H9 (cell line): ENCODE measurements around the gene CSF1R. TPM values are rescaled to one million over a fixed set of nuclear protein-coding genes. Genes with fewer than 3 reads are reported as not detected.

Experiments
- DNase-seq: peaks from one replicate; pipeline ENCODE4 v3.0.0-alpha.2; 2017
- H2AFZ ChIP-seq: one replicate; pipeline ENCODE4 v1.6.1; 2013; ENCODE audit warnings: mild to moderate bottlenecking, low read length, control low read depth, moderate library complexity
- H2AK5ac ChIP-seq: 2 replicates; pipeline ENCODE4 v1.6.1; 2013; ENCODE audit warnings: low read length, control low read depth, mixed read lengths; ENCODE audit not compliant: insufficient read length
- H2BK120ac ChIP-seq: one replicate; pipeline ENCODE4 v1.6.1; 2013; ENCODE audit warnings: low read depth, mild to moderate bottlenecking, low read length, control low read depth, inconsistent platforms; ENCODE audit not compliant: poor library complexity, severe bottlenecking
- H2BK12ac ChIP-seq: 2 replicates; pipeline ENCODE4 v1.6.1; 2013; ENCODE audit warnings: low read length, control low read depth, mixed read lengths, low read depth; ENCODE audit not compliant: insufficient read length
- H2BK15ac ChIP-seq: 2 replicates; pipeline ENCODE4 v1.6.1; 2013; ENCODE audit warnings: low read depth, low read length, control low read depth
- H2BK20ac ChIP-seq: one replicate; pipeline ENCODE4 v1.6.1; 2013; ENCODE audit warnings: low read depth, mild to moderate bottlenecking, low read length, control low read depth, inconsistent platforms; ENCODE audit not compliant: poor library complexity, severe bottlenecking
- H2BK5ac ChIP-seq: 2 replicates; pipeline ENCODE4 v1.6.1; 2013; ENCODE audit warnings: low read length, control low read depth, mixed read lengths; ENCODE audit not compliant: insufficient read length
- H3K14ac ChIP-seq: 2 replicates; pipeline ENCODE4 v1.6.1; 2013; ENCODE audit warnings: low read length, control low read depth; ENCODE audit not compliant: insufficient read depth
- H3K18ac ChIP-seq: 2 replicates; pipeline ENCODE4 v1.6.1; 2013; ENCODE audit warnings: low read depth, mild to moderate bottlenecking, mixed read lengths, low read length, control low read depth; ENCODE audit not compliant: insufficient read length
- H3K23ac ChIP-seq: 2 replicates; pipeline ENCODE4 v1.6.1; 2013; ENCODE audit warnings: low read length, control low read depth, mixed read lengths, low read depth; ENCODE audit not compliant: insufficient read length
- H3K23me2 ChIP-seq: 2 replicates; pipeline ENCODE4 v1.6.1; 2013; ENCODE audit warnings: low read depth, mild to moderate bottlenecking, mixed read lengths, low read length, control low read depth; ENCODE audit not compliant: insufficient read length, poor library complexity, severe bottlenecking
- H3K27ac ChIP-seq: 2 replicates; pipeline ENCODE4 v1.5.1; 2013; ENCODE audit warnings: low read length, control low read depth, mixed read lengths, low read depth; ENCODE audit not compliant: insufficient read length
- H3K27me3 ChIP-seq: 2 replicates; pipeline ENCODE4 v1.6.1; 2013; ENCODE audit warnings: low read length, control low read depth, inconsistent platforms; ENCODE audit not compliant: insufficient read depth
- H3K4ac ChIP-seq: 2 replicates; pipeline ENCODE4 v1.6.1; 2013; ENCODE audit warnings: low read depth, mild to moderate bottlenecking, control low read depth, inconsistent platforms, low read length, moderate library complexity
- H3K4me1 ChIP-seq: 2 replicates; pipeline ENCODE4 v1.6.1; 2013; ENCODE audit warnings: low read length, control low read depth, inconsistent platforms; ENCODE audit not compliant: insufficient read depth
- H3K4me2 ChIP-seq: 2 replicates; pipeline ENCODE4 v1.6.1; 2013; ENCODE audit warnings: low read length, control low read depth, mixed read lengths; ENCODE audit not compliant: insufficient read length, insufficient read depth
- H3K56ac ChIP-seq: 2 replicates; pipeline ENCODE4 v1.6.1; 2013; ENCODE audit warnings: low read depth, mild to moderate bottlenecking, mixed read lengths, low read length, control low read depth; ENCODE audit not compliant: insufficient read length
- H3K79me1 ChIP-seq: 2 replicates; pipeline ENCODE4 v1.6.1; 2013; ENCODE audit warnings: low read depth, mild to moderate bottlenecking, moderate library complexity, low read length, control low read depth, inconsistent platforms; ENCODE audit not compliant: insufficient read depth, poor library complexity, severe bottlenecking
- H3K79me2 ChIP-seq: 2 replicates; pipeline ENCODE4 v1.6.1; 2013; ENCODE audit warnings: low read length, control low read depth, inconsistent platforms; ENCODE audit not compliant: insufficient read depth
- H3K9ac ChIP-seq: 2 replicates; pipeline ENCODE4 v1.6.1; 2013; ENCODE audit warnings: low read length, control low read depth, mixed read lengths; ENCODE audit not compliant: insufficient read length; ENCODE audit errors: extremely low read depth
- H3K9me3 ChIP-seq: one replicate; pipeline ENCODE4 v1.6.1; 2013; ENCODE audit warnings: low read depth, low read length, inconsistent platforms; ENCODE audit not compliant: control insufficient read depth
- H3T11ph ChIP-seq: one replicate; pipeline ENCODE4 v1.6.1; 2013; ENCODE audit warnings: mild to moderate bottlenecking, low read length, control low read depth, inconsistent platforms
- H4K20me1 ChIP-seq: one replicate; pipeline ENCODE4 v1.6.1; 2013; ENCODE audit not compliant: control insufficient read depth, insufficient read length, insufficient read depth
- H4K5ac ChIP-seq: 2 replicates; pipeline ENCODE4 v1.6.1; 2013; ENCODE audit warnings: low read depth, mild to moderate bottlenecking, mixed read lengths, low read length, control low read depth; ENCODE audit not compliant: insufficient read length
- H4K8ac ChIP-seq: replicated peaks from 2 replicates; pipeline ENCODE4 v1.6.1; 2013; ENCODE audit warnings: low read length, control low read depth, mixed read lengths, low read depth; ENCODE audit not compliant: insufficient read length
- H4K91ac ChIP-seq: 2 replicates; pipeline ENCODE4 v1.6.1; 2013; ENCODE audit warnings: low read depth, mild to moderate bottlenecking, moderate library complexity, mixed read lengths, low read length, control low read depth; ENCODE audit not compliant: insufficient read length
- H3K27ac Mint-ChIP-seq, 3 experiments: 2 replicates in 2 of 3; 3 replicates in 1 of 3; pipeline ENCODE4 v1.8.0; 2020 to 2021; ENCODE audit warnings: mixed read lengths in 3 of 3, mild to moderate bottlenecking in 1 of 3, moderate library complexity in 1 of 3
- H3K27me3 Mint-ChIP-seq: 2 replicates; pipeline ENCODE4 v1.8.0; 2021; ENCODE audit warnings: low read depth, mild to moderate bottlenecking, moderate library complexity, mixed read lengths
- H3K36me3 Mint-ChIP-seq, 3 experiments: 2 replicates in 2 of 3; 3 replicates in 1 of 3; pipeline ENCODE4 v1.8.0; 2020 to 2021; ENCODE audit warnings: low read depth in 3 of 3, mixed read lengths in 3 of 3; ENCODE audit not compliant: insufficient read depth in 1 of 3
- H3K4me1 Mint-ChIP-seq, 2 experiments: 2 replicates each; pipeline ENCODE4 v1.8.0; 2020; ENCODE audit warnings: mixed read lengths in 2 of 2
- H3K4me3 Mint-ChIP-seq, 2 experiments: 2 replicates in 1 of 2; 3 replicates in 1 of 2; pipeline ENCODE4 v1.8.0; 2020 to 2021; ENCODE audit warnings: mild to moderate bottlenecking in 2 of 2, mixed read lengths in 2 of 2, moderate library complexity in 1 of 2
- H3K9me3 Mint-ChIP-seq, 2 experiments: 2 replicates in 1 of 2; 3 replicates in 1 of 2; pipeline ENCODE4 v1.8.0; 2020; ENCODE audit warnings: mild to moderate bottlenecking in 2 of 2, mixed read lengths in 2 of 2, moderate library complexity in 1 of 2
- WGBS: extraction: QIAGEN DNeasy Blood & Tissue Kit; methylation state at CpG from one replicate; pipeline ENCODE4 v1.1.7; 2013; ENCODE audit warnings: missing lambda C conversion rate, low lambda C conversion rate, mixed read lengths; ENCODE audit not compliant: insufficient read length; ENCODE audit errors: extremely low coverage; 5-methylcytosine and 5-hydroxymethylcytosine counted together
- total RNA-seq: library from RNA; stranded (reverse); gene quantifications from 2 replicates; pipeline ENCODE4 v1.2.1, GENCODE V29; 2021
- TF ChIP-seq, protein P1 (sequence below): fragments of 200-600 bp; sonication (generic); conservative IDR thresholded peaks from 3 replicates; pipeline ENCODE4 v1.8.0; 2021; ENCODE audit warnings: antibody characterized with exemption, mild to moderate bottlenecking

Gene CSF1R
- total RNA-seq, 1 experiment from 2014 or later = 0.13 TPM

DNA sequence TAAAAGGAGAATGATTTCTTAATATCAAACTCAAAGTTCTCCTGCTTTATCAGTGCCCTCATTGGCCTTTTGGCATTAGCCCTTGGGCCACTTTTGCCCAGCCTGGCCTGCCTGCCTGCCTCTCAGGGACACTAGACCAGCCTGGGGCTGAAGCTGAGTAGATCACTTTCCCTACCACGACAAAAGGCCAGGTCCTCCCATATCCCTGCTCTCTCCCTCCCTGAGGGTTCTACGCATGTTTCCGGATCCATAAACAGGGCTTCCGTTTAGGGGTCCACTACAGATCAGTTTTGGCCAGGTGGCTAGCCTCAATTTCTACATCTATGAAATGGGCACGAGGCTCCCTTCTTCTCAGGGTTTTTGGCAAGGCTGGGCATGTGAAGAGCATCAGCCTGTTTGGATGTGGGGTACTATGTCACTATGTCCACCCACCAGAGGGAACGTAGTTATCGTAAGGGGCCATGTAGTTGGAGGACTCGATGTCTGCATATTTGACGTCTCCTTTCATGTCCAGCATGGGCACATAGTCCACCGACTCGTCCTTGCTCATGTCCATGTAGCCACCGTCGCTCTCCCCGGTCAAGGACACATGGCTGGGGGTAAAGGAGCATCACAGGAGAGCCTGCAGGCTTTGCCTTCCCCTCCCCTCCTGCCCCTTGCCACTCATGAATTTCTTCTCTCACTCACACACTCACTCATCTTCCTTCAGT lies 35.2 kb upstream of the CSF1R start:
- no peaks in the 10 kb centered on the region for H3K9me3 Mint-ChIP-seq

More for the DNA sequence above, 35.2 kb upstream of the CSF1R start:
- H2BK15ac ChIP-seq = no peak overlapping the region
- H3K4ac ChIP-seq = no peak overlapping the region
- H3K9me3 ChIP-seq = no peaks in the 10 kb centered on the region
- no peak overlapping the region for H4K5ac ChIP-seq
- H4K20me1 ChIP-seq = no peaks in the 10 kb centered on the region
- no peak overlapping the region for H3K14ac ChIP-seq
- H3K79me2 ChIP-seq = no peaks in the 10 kb centered on the region
- no peak overlapping the region for H3K23ac ChIP-seq
- no peak overlapping the region for H3K27ac ChIP-seq
- H2BK5ac ChIP-seq = no peak overlapping the region
- H3T11ph ChIP-seq = no peak overlapping the region
- H3K36me3 Mint-ChIP-seq = no peaks in the 10 kb centered on the region
- H3K23me2 ChIP-seq = no peaks in the 10 kb centered on the region
- no peak overlapping the region for H3K56ac ChIP-seq
- H3K27me3 Mint-ChIP-seq = peaks cover 10% of the 10 kb centered on the region
- H3K79me1 ChIP-seq = no peaks in the 10 kb centered on the region
- H2AK5ac ChIP-seq = no peak overlapping the region
- H4K91ac ChIP-seq = no peak overlapping the region
- H3K4me2 ChIP-seq = no peak overlapping the region
- no peak overlapping the region for H2AFZ ChIP-seq
- H3K9ac ChIP-seq = no peak overlapping the region
- no peak for DNase-seq
- no peak overlapping the region for H3K4me3 Mint-ChIP-seq
- peaks cover 20 to 31% of the 10 kb centered on the region in 2 experiments for H3K4me1 Mint-ChIP-seq
- no peaks in the 10 kb centered on the region for H3K4me1 ChIP-seq
- H2BK120ac ChIP-seq = no peak overlapping the region
- TF ChIP-seq, protein P1, sequence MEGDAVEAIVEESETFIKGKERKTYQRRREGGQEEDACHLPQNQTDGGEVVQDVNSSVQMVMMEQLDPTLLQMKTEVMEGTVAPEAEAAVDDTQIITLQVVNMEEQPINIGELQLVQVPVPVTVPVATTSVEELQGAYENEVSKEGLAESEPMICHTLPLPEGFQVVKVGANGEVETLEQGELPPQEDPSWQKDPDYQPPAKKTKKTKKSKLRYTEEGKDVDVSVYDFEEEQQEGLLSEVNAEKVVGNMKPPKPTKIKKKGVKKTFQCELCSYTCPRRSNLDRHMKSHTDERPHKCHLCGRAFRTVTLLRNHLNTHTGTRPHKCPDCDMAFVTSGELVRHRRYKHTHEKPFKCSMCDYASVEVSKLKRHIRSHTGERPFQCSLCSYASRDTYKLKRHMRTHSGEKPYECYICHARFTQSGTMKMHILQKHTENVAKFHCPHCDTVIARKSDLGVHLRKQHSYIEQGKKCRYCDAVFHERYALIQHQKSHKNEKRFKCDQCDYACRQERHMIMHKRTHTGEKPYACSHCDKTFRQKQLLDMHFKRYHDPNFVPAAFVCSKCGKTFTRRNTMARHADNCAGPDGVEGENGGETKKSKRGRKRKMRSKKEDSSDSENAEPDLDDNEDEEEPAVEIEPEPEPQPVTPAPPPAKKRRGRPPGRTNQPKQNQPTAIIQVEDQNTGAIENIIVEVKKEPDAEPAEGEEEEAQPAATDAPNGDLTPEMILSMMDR = no peak
- H3K27ac Mint-ChIP-seq = no peak overlapping the region
- no peaks in the 10 kb centered on the region for H3K27me3 ChIP-seq
- H2BK20ac ChIP-seq = no peak overlapping the region
- WGBS = no CpG with 5 or more reads among the region's 14 CpGs
- no peak overlapping the region for H2BK12ac ChIP-seq
- no peak overlapping the region for H4K8ac ChIP-seq
- H3K18ac ChIP-seq = no peak overlapping the region
